H1 (cell line): ENCODE measurements around the gene ASCL2. TPM values are rescaled to one million over a fixed set of nuclear protein-coding genes. Genes with fewer than 3 reads are reported as not detected.

Experiments
- CTCF ChIA-PET: fragments of 300-600 bp; sonication (Branson Sonifier 250); formaldehyde crosslinking; loops from one replicate; lab custom pipeline; 2021; ENCODE audit not compliant: partially characterized antibody; lab: Charles Lee
- POLR2A ChIA-PET: fragments of 300-600 bp; sonication (Branson Sonifier 250); formaldehyde crosslinking; loops from one replicate; lab custom pipeline; 2021; ENCODE audit warnings: inconsistent platforms; ENCODE audit not compliant: partially characterized antibody; lab: Charles Lee
- DNase-seq, 2 experiments: peaks; one replicate each; pipeline versions ENCODE4 v3.0.0 to v3.0.0-alpha.2; 2010 to 2022; ENCODE audit warnings: low spot score in 2 of 2, low read depth in 1 of 2, mixed read lengths in 1 of 2
- FAIRE-seq: peaks from 2 replicates; lab custom pipeline; 2011; peaks lifted over from hg19 to GRCh38; lab: Jason Lieb, UNC
- H2AFZ ChIP-seq: 2 replicates; pipeline ENCODE4 v1.8.1; 2012; ENCODE audit warnings: low read length, inconsistent platforms
- H2AK5ac ChIP-seq: 2 replicates; pipeline ENCODE4 v1.6.1; 2013; ENCODE audit warnings: low read depth, low read length
- H2BK120ac ChIP-seq: replicated peaks from 2 replicates; pipeline ENCODE3; 2013; ENCODE audit warnings: low read depth, low read length, inconsistent platforms
- H2BK12ac ChIP-seq: 2 replicates; pipeline ENCODE4 v1.6.1; 2013; ENCODE audit warnings: low read depth, low read length
- H2BK15ac ChIP-seq: 2 replicates; pipeline ENCODE4 v1.6.1; 2013; ENCODE audit warnings: low read length
- H2BK20ac ChIP-seq: 2 replicates; pipeline ENCODE4 v1.6.1; 2013; ENCODE audit warnings: low read length
- H2BK5ac ChIP-seq: 2 replicates; pipeline ENCODE4 v1.6.1; 2013; ENCODE audit warnings: low read depth, low read length
- H3K14ac ChIP-seq: 2 replicates; pipeline ENCODE4 v1.6.1; 2013; ENCODE audit warnings: inconsistent platforms; ENCODE audit not compliant: insufficient read length
- H3K18ac ChIP-seq: 2 replicates; pipeline ENCODE4 v1.6.1; 2013; ENCODE audit warnings: low read length; ENCODE audit errors: extremely low read depth
- H3K23ac ChIP-seq: 2 replicates; pipeline ENCODE4 v1.6.1; 2013; ENCODE audit warnings: inconsistent platforms; ENCODE audit not compliant: insufficient read length
- H3K23me2 ChIP-seq: 2 replicates; pipeline ENCODE4 v1.6.1; 2013; ENCODE audit warnings: low read depth, low read length
- H3K27ac ChIP-seq: 2 replicates; pipeline ENCODE4 v1.6.1; 2011; ENCODE audit warnings: low read depth, low read length, inconsistent platforms
- H3K27me3 ChIP-seq, 4 experiments: replicated peaks in 1 of 4; 1 replicate in 1 of 4; 2 replicates in 3 of 4; pipeline versions ENCODE4 v1.6.1 to v1.8.1; 2011 to 2013; ENCODE audit warnings: low read length in 3 of 4, mild to moderate bottlenecking in 3 of 4, inconsistent platforms in 2 of 4, mixed read lengths in 2 of 4, moderate library complexity in 1 of 4; ENCODE audit not compliant: control insufficient read depth in 3 of 4, insufficient read depth in 3 of 4; ENCODE audit errors: extremely low read depth in 1 of 4
- H3K36me3 ChIP-seq, 4 experiments: 2 replicates each; pipeline versions ENCODE4 v1.6.1 to v1.8.1; 2011 to 2013; ENCODE audit warnings: mild to moderate bottlenecking in 4 of 4, low read length in 3 of 4, moderate library complexity in 2 of 4, control low read depth in 1 of 4, inconsistent platforms in 1 of 4; ENCODE audit not compliant: insufficient read depth in 4 of 4, control insufficient read depth in 2 of 4
- H3K4ac ChIP-seq: replicated peaks from 2 replicates; pipeline ENCODE3; 2013; ENCODE audit warnings: low read length, low read depth, mixed read lengths, inconsistent platforms; ENCODE audit not compliant: insufficient read length
- H3K4me1 ChIP-seq, 4 experiments: replicated peaks in 1 of 4; 1 replicate in 1 of 4; 2 replicates in 3 of 4; pipeline versions ENCODE4 v1.6.1 to v1.8.1; 2011 to 2013; ENCODE audit warnings: low read length in 3 of 4, inconsistent platforms in 2 of 4, mixed read lengths in 1 of 4; ENCODE audit not compliant: insufficient read depth in 4 of 4, control insufficient read depth in 3 of 4
- H3K4me2 ChIP-seq, 2 experiments: 2 replicates each; pipeline versions ENCODE4 v1.6.1 to v1.8.1; 2011 to 2013; ENCODE audit warnings: low read depth in 2 of 2, low read length in 2 of 2, control low read depth in 1 of 2, inconsistent platforms in 1 of 2, mild to moderate bottlenecking in 1 of 2; ENCODE audit not compliant: insufficient read depth in 1 of 2
- H3K4me3 ChIP-seq, 4 experiments: fragments of 200-600, 300-600 bp in 1 of 4; sonication (generic), shearing (Covaris generic), sonication (Bioruptor Twin) in 1 of 4; 2 replicates each; pipeline versions ENCODE4 v1.5.1 to v1.8.1; 2011 to 2016; ENCODE audit warnings: low read length in 4 of 4, low read depth in 3 of 4, control low read depth in 2 of 4, inconsistent platforms in 2 of 4, mild to moderate bottlenecking in 2 of 4, mixed read lengths in 1 of 4, moderate library complexity in 1 of 4; ENCODE audit not compliant: insufficient read depth in 2 of 4; ENCODE audit errors: extremely low read depth in 1 of 4
- H3K56ac ChIP-seq: replicated peaks from 2 replicates; pipeline ENCODE3; 2013; ENCODE audit warnings: low read depth, mild to moderate bottlenecking, mixed read lengths, low read length, inconsistent platforms; ENCODE audit not compliant: insufficient read length
- H3K79me1 ChIP-seq: 2 replicates; pipeline ENCODE4 v1.6.1; 2013; ENCODE audit warnings: low read depth, low read length, control low read depth
- H3K79me2 ChIP-seq, 2 experiments: 2 replicates each; pipeline versions ENCODE4 v1.6.1 to v1.8.1; 2012 to 2013; ENCODE audit warnings: low read length in 2 of 2, mild to moderate bottlenecking in 2 of 2, inconsistent platforms in 1 of 2; ENCODE audit not compliant: insufficient read depth in 2 of 2, control insufficient read depth in 1 of 2
- H3K9ac ChIP-seq, 4 experiments: replicated peaks in 1 of 4; 1 replicate in 1 of 4; 2 replicates in 3 of 4; pipeline versions ENCODE4 v1.6.1 to v1.8.1; 2011 to 2013; ENCODE audit warnings: low read depth in 3 of 4, low read length in 3 of 4, control low read depth in 2 of 4, mild to moderate bottlenecking in 2 of 4, moderate library complexity in 2 of 4, inconsistent platforms in 1 of 4; ENCODE audit errors: extremely low read depth in 1 of 4
- H3K9me3 ChIP-seq, 2 experiments: 2 replicates each; pipeline versions ENCODE4 v1.6.1 to v1.8.1; 2012 to 2013; ENCODE audit warnings: mild to moderate bottlenecking in 2 of 2, moderate library complexity in 2 of 2, control low read depth in 1 of 2, inconsistent platforms in 1 of 2, low read depth in 1 of 2, low read length in 1 of 2, mixed read lengths in 1 of 2; ENCODE audit not compliant: insufficient read depth in 2 of 2
- H4K20me1 ChIP-seq, 2 experiments: replicated peaks in 1 of 2; 2 replicates each; pipeline versions ENCODE3 to v1.8.1; 2011 to 2013; ENCODE audit warnings: inconsistent platforms in 2 of 2, low read length in 2 of 2, mild to moderate bottlenecking in 1 of 2; ENCODE audit not compliant: insufficient read depth in 2 of 2, control insufficient read depth in 1 of 2
- H4K5ac ChIP-seq: 2 replicates; pipeline ENCODE4 v1.6.1; 2013; ENCODE audit warnings: low read length, low read depth, mixed read lengths, inconsistent platforms; ENCODE audit not compliant: insufficient read length
- H4K8ac ChIP-seq: 2 replicates; pipeline ENCODE4 v1.8.0; 2013; ENCODE audit warnings: mild to moderate bottlenecking, moderate library complexity, low read length, inconsistent platforms; ENCODE audit not compliant: insufficient read depth; ENCODE audit errors: extremely low read depth
- H4K91ac ChIP-seq: replicated peaks from 2 replicates; pipeline ENCODE3; 2013; ENCODE audit warnings: low read length, mixed read lengths, inconsistent platforms; ENCODE audit not compliant: insufficient read length
- WGBS, 2 experiments: shearing (Covaris generic) in 1 of 2; methylation state at CpG; one replicate each; pipeline versions ENCODE4 v1.1.6 to v1.1.7; 2013 to 2015; ENCODE audit warnings: low lambda C conversion rate in 2 of 2, mixed read lengths in 2 of 2, inconsistent platforms in 1 of 2, low coverage in 1 of 2, missing lambda C conversion rate in 1 of 2; ENCODE audit not compliant: insufficient replicate concordance in 2 of 2, insufficient coverage in 1 of 2, insufficient read length in 1 of 2; ENCODE audit errors: extremely low coverage in 1 of 2, missing lambda C conversion rate in 1 of 2; 5-methylcytosine and 5-hydroxymethylcytosine counted together
- polyA plus RNA-seq, 7 experiments: library from polyadenylated mRNA; depleted of rRNA in 3 of 7; stranded (reverse) in 5 of 7; unstranded in 2 of 7; fragments of >200 nt in 5 of 7; fragments of 200-250 nt in 2 of 7; gene quantifications; 1 replicate in 5 of 7; 2 replicates in 1 of 7; 4 replicates in 1 of 7; pipeline versions ENCODE4 v1.2.1 to v1.2.3, GENCODE V29; 2011 to 2013; ENCODE audit warnings: missing spikeins in 2 of 7, mixed read lengths in 2 of 7
- total RNA-seq: library from RNA; stranded (reverse); fragmentation: NEBNext Ultra II Directional; extraction: Animal tissue kit (Norgen Biotek cat#: 25700); gene quantifications from 2 replicates; pipeline ENCODE4 v1.2.1, GENCODE V29; 2021
- TF ChIP-seq, protein P1 (sequence below): IDR thresholded peaks from 2 replicates; pipeline ENCODE4 v1.6.1; 2011; ENCODE audit warnings: low read length, improper control_type of control experiment

ASCL2 gene
- total and polyA plus RNA-seq, 2 of the 8 experiments (the other 6 are each of a cell fraction or from before 2014, with no cell fraction given), result 0.51 to 0.56 TPM

DNA sequence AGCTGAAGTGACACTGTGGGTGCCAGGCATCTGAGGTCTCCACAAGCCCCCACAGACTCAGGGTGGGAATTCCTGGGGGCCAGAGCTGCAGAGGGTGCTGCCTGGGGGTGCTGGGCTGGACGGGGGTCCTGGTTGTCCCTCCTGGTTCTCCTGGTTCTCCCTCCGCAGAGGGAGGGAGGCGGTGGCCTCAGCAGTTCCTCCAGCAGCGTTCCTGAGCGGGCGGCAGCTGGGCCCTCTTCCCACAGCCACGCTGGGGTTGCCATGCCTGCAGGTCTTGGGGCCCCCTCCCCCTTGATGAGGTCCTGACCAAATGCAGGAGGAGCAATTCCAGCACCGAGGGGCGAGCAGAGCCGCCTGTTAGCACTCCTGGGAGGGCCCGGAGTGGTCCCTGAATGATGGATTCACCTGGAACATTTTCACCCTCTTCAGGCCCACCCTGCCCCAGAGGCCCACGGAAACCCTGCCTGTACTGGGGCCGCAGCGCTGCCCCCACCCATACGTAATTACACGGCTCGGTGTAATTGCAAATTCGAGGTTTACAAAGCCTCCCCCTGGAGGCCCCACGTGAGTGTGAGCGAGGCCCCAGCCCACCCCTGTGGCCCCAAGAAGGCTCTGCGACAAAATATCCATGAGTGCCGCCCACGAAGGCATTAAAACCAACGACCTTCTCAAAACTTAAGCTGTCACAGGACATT is 30.7 kb upstream of the ASCL2 start:
- CTCF ChIA-PET, result interaction anchor here (1.2 to 14.9 kb wide), 12 partner anchors 9 to 136 kb away, joined by 3 to 333 read pairs (median 12); no protein-coding TSS in a partner anchor
- H3K27me3 ChIP-seq, result peaks cover 0 to 2% (median 0%) of the 10 kb centered on the region in 4 experiments; a peak in 1 of 7 replicates
- FAIRE-seq, result no peak
- no peaks in the 10 kb centered on the region for H3K23me2 ChIP-seq
- H2AFZ ChIP-seq, result no peak overlapping the region
- H3K4me1 ChIP-seq, result peaks cover 0 to 3% (median 0%) of the 10 kb centered on the region in 4 experiments; a peak in 1 of 7 replicates
- H4K20me1 ChIP-seq, result peaks cover 0 to 3% of the 10 kb centered on the region in 2 experiments
- no peak overlapping the region for H2BK20ac ChIP-seq
- H2BK15ac ChIP-seq, result no peak overlapping the region
- TF ChIP-seq, protein P1, sequence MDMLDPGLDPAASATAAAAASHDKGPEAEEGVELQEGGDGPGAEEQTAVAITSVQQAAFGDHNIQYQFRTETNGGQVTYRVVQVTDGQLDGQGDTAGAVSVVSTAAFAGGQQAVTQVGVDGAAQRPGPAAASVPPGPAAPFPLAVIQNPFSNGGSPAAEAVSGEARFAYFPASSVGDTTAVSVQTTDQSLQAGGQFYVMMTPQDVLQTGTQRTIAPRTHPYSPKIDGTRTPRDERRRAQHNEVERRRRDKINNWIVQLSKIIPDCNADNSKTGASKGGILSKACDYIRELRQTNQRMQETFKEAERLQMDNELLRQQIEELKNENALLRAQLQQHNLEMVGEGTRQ, result no peak
- H4K8ac ChIP-seq, result no peak overlapping the region
- H3K4me3 ChIP-seq, result no peak overlapping the region
- no peak overlapping the region for H2BK5ac ChIP-seq
- H3K4ac ChIP-seq, result no peak overlapping the region
- DNase-seq, result no peak
- no peak overlapping the region for H2AK5ac ChIP-seq
- H3K4me2 ChIP-seq, result no peak overlapping the region
- no peak overlapping the region for H2BK12ac ChIP-seq
- H2BK120ac ChIP-seq, result no peak overlapping the region
- 75% methylated on average over 11 of the region's 24 CpGs; no CpG with 5 or more reads in 1 of the 2 experiments for WGBS, 2 experiments
- no peak overlapping the region for H4K91ac ChIP-seq
- H4K5ac ChIP-seq, result no peak overlapping the region
- no peaks in the 10 kb centered on the region for H3K79me2 ChIP-seq
- no peak overlapping the region for H3K9ac ChIP-seq
- H3K14ac ChIP-seq, result no peak overlapping the region
- no peaks in the 10 kb centered on the region for H3K36me3 ChIP-seq
- no peak overlapping the region for H3K27ac ChIP-seq
- H3K18ac ChIP-seq, result no peak overlapping the region
- no peak overlapping the region for H3K56ac ChIP-seq
- H3K79me1 ChIP-seq, result no peaks in the 10 kb centered on the region
- POLR2A ChIA-PET, result no interaction called here
- no peak overlapping the region for H3K23ac ChIP-seq
- no peaks in the 10 kb centered on the region for H3K9me3 ChIP-seq
